ENCODE results near the gene ETFA. TPM values are rescaled to one million over a fixed set of nuclear protein-coding genes. Genes with fewer than 3 reads are reported as not detected.

Gene ETFA
- total and polyA plus RNA-seq, 10 of the 15 experiments (the other 5 are each of a cell fraction or from before 2014, with no cell fraction given): 114 to 331 (median 152) TPM

DNA sequence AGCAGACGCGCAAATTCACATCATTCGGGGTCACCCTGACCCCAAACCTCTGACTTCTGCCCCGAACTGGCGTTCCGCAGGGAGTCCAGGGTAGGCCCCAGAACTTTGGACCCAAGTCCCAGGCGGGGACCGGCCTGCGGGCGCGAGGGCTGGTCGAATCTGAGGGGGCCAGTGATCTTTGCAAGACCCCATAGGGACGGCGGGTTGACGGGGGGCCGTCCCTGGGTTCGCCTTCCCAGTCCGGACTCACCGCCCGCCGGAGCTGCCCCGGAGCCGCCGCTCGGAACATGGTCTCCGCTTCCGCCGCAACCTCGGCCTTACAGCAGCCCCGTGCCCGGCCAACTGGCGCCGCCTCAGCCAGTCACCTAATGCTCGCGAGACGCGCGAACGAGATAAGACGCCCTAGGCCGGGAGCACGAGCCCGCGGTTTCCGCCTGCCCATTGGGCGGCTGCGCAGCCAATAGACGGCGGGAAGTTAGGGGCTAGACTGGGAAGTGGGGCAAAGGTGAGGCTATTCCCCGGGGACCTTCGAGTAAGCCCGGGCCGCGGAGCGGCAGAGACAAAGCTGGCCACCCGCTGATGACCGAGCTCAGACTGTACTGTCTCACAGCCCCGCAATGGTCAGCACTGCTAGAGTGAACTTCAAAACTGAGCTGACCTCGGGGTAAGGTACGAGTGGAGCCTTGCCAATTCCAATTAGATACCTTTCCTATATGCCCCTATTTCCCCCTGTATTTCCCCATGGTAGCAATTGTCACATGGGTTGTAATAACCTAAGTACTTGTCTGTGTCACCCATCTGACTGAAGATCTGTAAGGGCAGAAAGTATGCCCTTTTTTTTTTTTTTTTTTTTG is at the start of gene ETFA (continued):
- TF ChIP-seq, protein P1, sequence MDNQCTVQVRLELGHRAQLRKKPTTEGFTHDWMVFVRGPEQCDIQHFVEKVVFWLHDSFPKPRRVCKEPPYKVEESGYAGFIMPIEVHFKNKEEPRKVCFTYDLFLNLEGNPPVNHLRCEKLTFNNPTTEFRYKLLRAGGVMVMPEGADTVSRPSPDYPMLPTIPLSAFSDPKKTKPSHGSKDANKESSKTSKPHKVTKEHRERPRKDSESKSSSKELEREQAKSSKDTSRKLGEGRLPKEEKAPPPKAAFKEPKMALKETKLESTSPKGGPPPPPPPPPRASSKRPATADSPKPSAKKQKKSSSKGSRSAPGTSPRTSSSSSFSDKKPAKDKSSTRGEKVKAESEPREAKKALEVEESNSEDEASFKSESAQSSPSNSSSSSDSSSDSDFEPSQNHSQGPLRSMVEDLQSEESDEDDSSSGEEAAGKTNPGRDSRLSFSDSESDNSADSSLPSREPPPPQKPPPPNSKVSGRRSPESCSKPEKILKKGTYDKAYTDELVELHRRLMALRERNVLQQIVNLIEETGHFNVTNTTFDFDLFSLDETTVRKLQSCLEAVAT (IDR thresholded peaks at IDR 0.05): peak; percentile 60; the same call in 1 of the 2 replicates
- TF ChIP-seq LARP7 (IDR thresholded peaks at IDR 0.05) (peak; percentile 66), NBN (IDR thresholded peaks at IDR 0.05) (no peak; the same call in 1 of the 2 replicates), FOXK2 (IDR thresholded peaks at IDR 0.05) (no peak), ZZZ3 (IDR thresholded peaks at IDR 0.05; ENCODE audit: control insufficient read depth, insufficient read length, low read depth) (no peak), SREBF1 (IDR thresholded peaks at IDR 0.05; ENCODE audit: low read length) (no peak), E4F1 (IDR thresholded peaks at IDR 0.05; ENCODE audit: borderline replicate concordance, partially characterized antibody) (peak; percentile 10), E2F4 (IDR thresholded peaks at IDR 0.05; ENCODE audit: low read depth, low read length) (no peak), IRF5 (IDR thresholded peaks at IDR 0.05; ENCODE audit: borderline replicate concordance) (peak; percentile 83), PAX8 (IDR thresholded peaks at IDR 0.05) (no peak), RBBP5 (conservative IDR thresholded peaks at IDR 0.05) (no peak; the same call in 1 of the 2 replicates), CBFB (IDR thresholded peaks at IDR 0.05; ENCODE audit: low read depth) (peak; percentile 97), HDGF (IDR thresholded peaks at IDR 0.05) (no peak; the same call in 1 of the 2 replicates), GATAD2B (conservative IDR thresholded peaks at IDR 0.05; ENCODE audit: low read depth) (peak; percentile 52), BRCA1 (IDR thresholded peaks at IDR 0.05; ENCODE audit: low read depth, low read length) (peak; percentile 94), KAT2A (conservative IDR thresholded peaks at IDR 0.05; ENCODE audit: control insufficient read depth, low read depth, low read length) (no peak), ZNF274 (IDR thresholded peaks at IDR 0.05; ENCODE audit: insufficient read depth, insufficient read length) (no peak)
- TF ChIP-seq, protein P2, sequence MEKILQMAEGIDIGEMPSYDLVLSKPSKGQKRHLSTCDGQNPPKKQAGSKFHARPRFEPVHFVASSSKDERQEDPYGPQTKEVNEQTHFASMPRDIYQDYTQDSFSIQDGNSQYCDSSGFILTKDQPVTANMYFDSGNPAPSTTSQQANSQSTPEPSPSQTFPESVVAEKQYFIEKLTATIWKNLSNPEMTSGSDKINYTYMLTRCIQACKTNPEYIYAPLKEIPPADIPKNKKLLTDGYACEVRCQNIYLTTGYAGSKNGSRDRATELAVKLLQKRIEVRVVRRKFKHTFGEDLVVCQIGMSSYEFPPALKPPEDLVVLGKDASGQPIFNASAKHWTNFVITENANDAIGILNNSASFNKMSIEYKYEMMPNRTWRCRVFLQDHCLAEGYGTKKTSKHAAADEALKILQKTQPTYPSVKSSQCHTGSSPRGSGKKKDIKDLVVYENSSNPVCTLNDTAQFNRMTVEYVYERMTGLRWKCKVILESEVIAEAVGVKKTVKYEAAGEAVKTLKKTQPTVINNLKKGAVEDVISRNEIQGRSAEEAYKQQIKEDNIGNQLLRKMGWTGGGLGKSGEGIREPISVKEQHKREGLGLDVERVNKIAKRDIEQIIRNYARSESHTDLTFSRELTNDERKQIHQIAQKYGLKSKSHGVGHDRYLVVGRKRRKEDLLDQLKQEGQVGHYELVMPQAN (conservative IDR thresholded peaks at IDR 0.05): peak; percentile 40
- TF ChIP-seq, protein P3, sequence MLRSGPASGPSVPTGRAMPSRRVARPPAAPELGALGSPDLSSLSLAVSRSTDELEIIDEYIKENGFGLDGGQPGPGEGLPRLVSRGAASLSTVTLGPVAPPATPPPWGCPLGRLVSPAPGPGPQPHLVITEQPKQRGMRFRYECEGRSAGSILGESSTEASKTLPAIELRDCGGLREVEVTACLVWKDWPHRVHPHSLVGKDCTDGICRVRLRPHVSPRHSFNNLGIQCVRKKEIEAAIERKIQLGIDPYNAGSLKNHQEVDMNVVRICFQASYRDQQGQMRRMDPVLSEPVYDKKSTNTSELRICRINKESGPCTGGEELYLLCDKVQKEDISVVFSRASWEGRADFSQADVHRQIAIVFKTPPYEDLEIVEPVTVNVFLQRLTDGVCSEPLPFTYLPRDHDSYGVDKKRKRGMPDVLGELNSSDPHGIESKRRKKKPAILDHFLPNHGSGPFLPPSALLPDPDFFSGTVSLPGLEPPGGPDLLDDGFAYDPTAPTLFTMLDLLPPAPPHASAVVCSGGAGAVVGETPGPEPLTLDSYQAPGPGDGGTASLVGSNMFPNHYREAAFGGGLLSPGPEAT (IDR thresholded peaks at IDR 0.05; ENCODE audit: low read depth): peak; percentile 17

Measured in GM12878 (cell line).